Stimulated activated CD4-positive, alpha-beta T cell treated with anti-CD3 and anti-CD28 coated beads, Interleukin-4, amount 100 ng/mL, for 4 hours (primary cell): ENCODE data around the gene ALDH3B2.
"Not testable (repeated sequence)": the region's sequence is repeated elsewhere in the genome, so short reads cannot be mapped to it uniquely, and the experiment has no call there.

Experiments used
- DNase-seq, 2 experiments: peaks; one replicate each; pipeline ENCODE4 v3.0.0-alpha.2; 2020

Gene ALDH3B2

GRCh38 chr11:67629386-67630227, 44.8 kb downstream of the ALDH3B2 start, which contains the start of gene NUDT8:
TSS of gene NUDT8 (minus strand) at chr11:67629937. CDS start at chr11:67629911, 26 bp downstream.
- peak; percentile 84 to 85 for DNase-seq

GRCh38 chr11:67628710-67629385, 45.6 kb downstream of the ALDH3B2 start:
- DNase-seq: no peak

GRCh38 chr11:67627812-67628624, 46.4 kb downstream of the ALDH3B2 start:
- DNase-seq: no peak

GRCh38 chr11:67627441-67627811, 47.0 kb downstream of the ALDH3B2 start:
- DNase-seq: no peak

- no peak for DNase-seq
Measured at GRCh38 chr11:67626970-67627369, 47.5 kb downstream of the ALDH3B2 start.

GRCh38 chr11:67626131-67626833, 48.1 kb downstream of the ALDH3B2 start:
- not testable (repeated sequence) for DNase-seq

- DNase-seq: not testable (repeated sequence)
Measured at GRCh38 chr11:67623795-67624194, 50.6 kb downstream of the ALDH3B2 start.

GRCh38 chr11:67622905-67623304, 51.5 kb downstream of the ALDH3B2 start:
- DNase-seq: not testable (repeated sequence)

- DNase-seq: not testable (repeated sequence)
Measured at GRCh38 chr11:67621928-67622327, 52.5 kb downstream of the ALDH3B2 start.

- not testable (repeated sequence) for DNase-seq
Measured at GRCh38 chr11:67620621-67621020, 53.8 kb downstream of the ALDH3B2 start.

GRCh38 chr11:67619683-67620618, 54.5 kb downstream of the ALDH3B2 start:
- not testable (repeated sequence) for DNase-seq

- DNase-seq: not testable (repeated sequence)
Measured at GRCh38 chr11:67618901-67619659, 55.3 kb downstream of the ALDH3B2 start.

- DNase-seq: no peak
Measured at GRCh38 chr11:67617243-67617953, 57.0 kb downstream of the ALDH3B2 start.

GRCh38 chr11:67616431-67617242, 57.8 kb downstream of the ALDH3B2 start:
- no peak for DNase-seq

GRCh38 chr11:67615728-67616430, 58.5 kb downstream of the ALDH3B2 start:
- no peak for DNase-seq

- peak; percentile 26 to 58 for DNase-seq
Measured at GRCh38 chr11:67614730-67615714, 59.4 kb downstream of the ALDH3B2 start.
